GM21825 (cell line): ENCODE results near the gene FAM209A.
"Not testable (repeated sequence)": the region's sequence is repeated elsewhere in the genome, so short reads cannot be mapped to it uniquely, and the experiment has no call there.

ENCODE experiments used
- ATAC-seq: cut with Tn5 transposase; IDR thresholded peaks from one replicate; pipeline ENCODE4 v1.9.1; 2021; ENCODE audit warnings: mild to moderate bottlenecking, moderate library complexity; ENCODE audit not compliant: unreplicated experiment

FAM209A gene

GRCh38 chr20:56537997-56538396 lies 13.5 kb downstream of the FAM209A start:
- ATAC-seq = no peak

GRCh38 chr20:56540415-56540814 lies 15.9 kb downstream of the FAM209A start:
- ATAC-seq = no peak

- no peak for ATAC-seq
These were observed 18.0 kb downstream of the FAM209A start for GRCh38 chr20:56542489-56543030.

GRCh38 chr20:56551571-56551970 lies 27.0 kb downstream of the FAM209A start:
- no peak for ATAC-seq

GRCh38 chr20:56552911-56553629 lies 28.5 kb downstream of the FAM209A start:
- ATAC-seq = no peak

GRCh38 chr20:56554869-56555268 lies 30.3 kb downstream of the FAM209A start:
- peak; percentile 86 for ATAC-seq

- ATAC-seq = no peak
These were observed 34.4 kb downstream of the FAM209A start for GRCh38 chr20:56558968-56559367.

GRCh38 chr20:56564526-56564925 lies 40.0 kb downstream of the FAM209A start:
- ATAC-seq = not testable (repeated sequence)

- no peak for ATAC-seq
These were observed 41.0 kb downstream of the FAM209A start for GRCh38 chr20:56565511-56565910.

GRCh38 chr20:56566621-56567020 lies 42.1 kb downstream of the FAM209A start:
- ATAC-seq = no peak

GRCh38 chr20:56570832-56571231 lies 46.3 kb downstream of the FAM209A start:
- no peak for ATAC-seq

GRCh38 chr20:56572172-56572571 lies 47.6 kb downstream of the FAM209A start:
- ATAC-seq = no peak

- ATAC-seq = no peak
These were observed 49.4 kb downstream of the FAM209A start for GRCh38 chr20:56573986-56574385.

GRCh38 chr20:56574531-56575142 lies 50.1 kb downstream of the FAM209A start:
- no peak for ATAC-seq

GRCh38 chr20:56575157-56575556 lies 50.6 kb downstream of the FAM209A start:
- ATAC-seq = no peak
